GM12878 (cell line): ENCODE measurements around the gene GPR179.

Source experiments
- ATF2 ChIP-seq: IDR thresholded peaks from 2 replicates; pipeline ENCODE4 v1.6.1; 2012; ENCODE audit warnings: low read length, inconsistent platforms
- CREB1 ChIP-seq: IDR thresholded peaks from 2 replicates; pipeline ENCODE4 v1.6.1; 2012; ENCODE audit warnings: low read depth, mild to moderate bottlenecking, inconsistent platforms
- EZH2 ChIP-seq: IDR thresholded peaks from 2 replicates; pipeline ENCODE4 v1.6.1; 2012; ENCODE audit warnings: low read depth, mild to moderate bottlenecking, control low read depth, inconsistent platforms, low read length, borderline replicate concordance; ENCODE audit not compliant: control insufficient read depth
- MEF2A ChIP-seq: IDR thresholded peaks from 2 replicates; pipeline ENCODE4 v1.6.1; 2011; ENCODE audit warnings: low read depth, mild to moderate bottlenecking, low read length, moderate library complexity; ENCODE audit not compliant: insufficient read depth
- MLLT1 ChIP-seq: fragments of 450-650 bp; IDR thresholded peaks from 2 replicates; pipeline ENCODE4 v1.6.1; 2016; ENCODE audit warnings: mild to moderate bottlenecking
- NBN ChIP-seq: fragments of 450-650 bp; IDR thresholded peaks from 2 replicates; pipeline ENCODE4 v1.6.1; 2016
- NFYB ChIP-seq: IDR thresholded peaks from 2 replicates; pipeline ENCODE4 v1.6.1; 2011; ENCODE audit warnings: low read depth, mild to moderate bottlenecking, low read length, improper control_type of control experiment, moderate library complexity; ENCODE audit not compliant: insufficient read depth
- POLR2AphosphoS5 ChIP-seq: IDR thresholded peaks from 2 replicates; pipeline ENCODE4 v1.6.1; 2011; ENCODE audit warnings: mild to moderate bottlenecking, low read length, inconsistent platforms
- TARDBP ChIP-seq: IDR thresholded peaks from 2 replicates; pipeline ENCODE4 v1.6.1; 2016; ENCODE audit warnings: borderline replicate concordance
- ZNF384 ChIP-seq: IDR thresholded peaks from 2 replicates; pipeline ENCODE4 v1.6.1; 2012; ENCODE audit warnings: low read depth, mild to moderate bottlenecking, low read length, improper control_type of control experiment, borderline replicate concordance
- TF ChIP-seq, protein P1 (sequence below): fragments of 450-650 bp; IDR thresholded peaks from 2 replicates; pipeline ENCODE4 v1.6.1; 2017; ENCODE audit warnings: mild to moderate bottlenecking
- TF ChIP-seq, protein P2 (sequence below), 3 experiments: IDR thresholded peaks in 2 of 3; conservative IDR thresholded peaks in 1 of 3; 2 replicates each; pipeline ENCODE4 v1.5.1; 2011; ENCODE audit warnings: low read depth in 3 of 3, low read length in 3 of 3, mild to moderate bottlenecking in 3 of 3, control low read depth in 2 of 3, moderate library complexity in 2 of 3, inconsistent platforms in 1 of 3, mixed read lengths in 1 of 3; ENCODE audit not compliant: control insufficient read depth in 2 of 3, insufficient read depth in 1 of 3; ENCODE audit errors: extremely low read depth in 1 of 3

- TF ChIP-seq POLR2AphosphoS5: no peak
- TF ChIP-seq EZH2: no peak
- TF ChIP-seq CREB1: no peak
- TF ChIP-seq, protein P1, sequence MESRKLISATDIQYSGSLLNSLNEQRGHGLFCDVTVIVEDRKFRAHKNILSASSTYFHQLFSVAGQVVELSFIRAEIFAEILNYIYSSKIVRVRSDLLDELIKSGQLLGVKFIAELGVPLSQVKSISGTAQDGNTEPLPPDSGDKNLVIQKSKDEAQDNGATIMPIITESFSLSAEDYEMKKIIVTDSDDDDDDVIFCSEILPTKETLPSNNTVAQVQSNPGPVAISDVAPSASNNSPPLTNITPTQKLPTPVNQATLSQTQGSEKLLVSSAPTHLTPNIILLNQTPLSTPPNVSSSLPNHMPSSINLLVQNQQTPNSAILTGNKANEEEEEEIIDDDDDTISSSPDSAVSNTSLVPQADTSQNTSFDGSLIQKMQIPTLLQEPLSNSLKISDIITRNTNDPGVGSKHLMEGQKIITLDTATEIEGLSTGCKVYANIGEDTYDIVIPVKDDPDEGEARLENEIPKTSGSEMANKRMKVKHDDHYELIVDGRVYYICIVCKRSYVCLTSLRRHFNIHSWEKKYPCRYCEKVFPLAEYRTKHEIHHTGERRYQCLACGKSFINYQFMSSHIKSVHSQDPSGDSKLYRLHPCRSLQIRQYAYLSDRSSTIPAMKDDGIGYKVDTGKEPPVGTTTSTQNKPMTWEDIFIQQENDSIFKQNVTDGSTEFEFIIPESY: no peak
- no peak for TF ChIP-seq ZNF384
- TF ChIP-seq MEF2A: no peak
- TF ChIP-seq, protein P2, sequence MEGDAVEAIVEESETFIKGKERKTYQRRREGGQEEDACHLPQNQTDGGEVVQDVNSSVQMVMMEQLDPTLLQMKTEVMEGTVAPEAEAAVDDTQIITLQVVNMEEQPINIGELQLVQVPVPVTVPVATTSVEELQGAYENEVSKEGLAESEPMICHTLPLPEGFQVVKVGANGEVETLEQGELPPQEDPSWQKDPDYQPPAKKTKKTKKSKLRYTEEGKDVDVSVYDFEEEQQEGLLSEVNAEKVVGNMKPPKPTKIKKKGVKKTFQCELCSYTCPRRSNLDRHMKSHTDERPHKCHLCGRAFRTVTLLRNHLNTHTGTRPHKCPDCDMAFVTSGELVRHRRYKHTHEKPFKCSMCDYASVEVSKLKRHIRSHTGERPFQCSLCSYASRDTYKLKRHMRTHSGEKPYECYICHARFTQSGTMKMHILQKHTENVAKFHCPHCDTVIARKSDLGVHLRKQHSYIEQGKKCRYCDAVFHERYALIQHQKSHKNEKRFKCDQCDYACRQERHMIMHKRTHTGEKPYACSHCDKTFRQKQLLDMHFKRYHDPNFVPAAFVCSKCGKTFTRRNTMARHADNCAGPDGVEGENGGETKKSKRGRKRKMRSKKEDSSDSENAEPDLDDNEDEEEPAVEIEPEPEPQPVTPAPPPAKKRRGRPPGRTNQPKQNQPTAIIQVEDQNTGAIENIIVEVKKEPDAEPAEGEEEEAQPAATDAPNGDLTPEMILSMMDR (IDR thresholded peaks at IDR 0.05 in 2 of 3, conservative IDR thresholded peaks at IDR 0.05 in 1 of 3; ENCODE audit: control insufficient read depth in 2 of 3, extremely low read depth in 1 of 3, insufficient read depth in 1 of 3, low read depth in 3 of 3, low read length in 3 of 3): no peak
- no peak for TF ChIP-seq NFYB
- TF ChIP-seq NBN: no peak
- no peak for TF ChIP-seq TARDBP
- TF ChIP-seq MLLT1: no peak
- TF ChIP-seq ATF2: no peak
Observed at GRCh38 chr17:38353086-38353604, 9.4 kb upstream of the GPR179 start.
